GM20000 (cell line): ENCODE measurements around the gene ECPAS.
"Not testable (repeated sequence)": the region's sequence is repeated elsewhere in the genome, so short reads cannot be mapped to it uniquely, and the experiment has no call there.

Source experiments
- DNase-seq: peaks from one replicate; pipeline ENCODE4 v3.0.0; 2012; ENCODE audit warnings: low spot score
- TF ChIP-seq, protein P1 (sequence below): IDR thresholded peaks from 2 replicates; pipeline ENCODE4 v1.5.1; 2012; ENCODE audit warnings: mild to moderate bottlenecking, control low read depth; ENCODE audit errors: extremely low read depth, missing control alignments

The ECPAS gene

GRCh38 chr9:111454751-111455150 lies 29.4 kb downstream of the ECPAS start:
- TF ChIP-seq, protein P1, sequence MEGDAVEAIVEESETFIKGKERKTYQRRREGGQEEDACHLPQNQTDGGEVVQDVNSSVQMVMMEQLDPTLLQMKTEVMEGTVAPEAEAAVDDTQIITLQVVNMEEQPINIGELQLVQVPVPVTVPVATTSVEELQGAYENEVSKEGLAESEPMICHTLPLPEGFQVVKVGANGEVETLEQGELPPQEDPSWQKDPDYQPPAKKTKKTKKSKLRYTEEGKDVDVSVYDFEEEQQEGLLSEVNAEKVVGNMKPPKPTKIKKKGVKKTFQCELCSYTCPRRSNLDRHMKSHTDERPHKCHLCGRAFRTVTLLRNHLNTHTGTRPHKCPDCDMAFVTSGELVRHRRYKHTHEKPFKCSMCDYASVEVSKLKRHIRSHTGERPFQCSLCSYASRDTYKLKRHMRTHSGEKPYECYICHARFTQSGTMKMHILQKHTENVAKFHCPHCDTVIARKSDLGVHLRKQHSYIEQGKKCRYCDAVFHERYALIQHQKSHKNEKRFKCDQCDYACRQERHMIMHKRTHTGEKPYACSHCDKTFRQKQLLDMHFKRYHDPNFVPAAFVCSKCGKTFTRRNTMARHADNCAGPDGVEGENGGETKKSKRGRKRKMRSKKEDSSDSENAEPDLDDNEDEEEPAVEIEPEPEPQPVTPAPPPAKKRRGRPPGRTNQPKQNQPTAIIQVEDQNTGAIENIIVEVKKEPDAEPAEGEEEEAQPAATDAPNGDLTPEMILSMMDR = no peak

GRCh38 chr9:111451570-111451969 lies 32.6 kb downstream of the ECPAS start:
- TF ChIP-seq, protein P1 = no peak
- no peak for DNase-seq

More at GRCh38 chr9:111454751-111455150, 29.4 kb downstream of the ECPAS start:
- DNase-seq = no peak

- no peak for DNase-seq
- TF ChIP-seq, protein P1 = no peak
Observed at GRCh38 chr9:111450124-111450523, 34.1 kb downstream of the ECPAS start.

DNA sequence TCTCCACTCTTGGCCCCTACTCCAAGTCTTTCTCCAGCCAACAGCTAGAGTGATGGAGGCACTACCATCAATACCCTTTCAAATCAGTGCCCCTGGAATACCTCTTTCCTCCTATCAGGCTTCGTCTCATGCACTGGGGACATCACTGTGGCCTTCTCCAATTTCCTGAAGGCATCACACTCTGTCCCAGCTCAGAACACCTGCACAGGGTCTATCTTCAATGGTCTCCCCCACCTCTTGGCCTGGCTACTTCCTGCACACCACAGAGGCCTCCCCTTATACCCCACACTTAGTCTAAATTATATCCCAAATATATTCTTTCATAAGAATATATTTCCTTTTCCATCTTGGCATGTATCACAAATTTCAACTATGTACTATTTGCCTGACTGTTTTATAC lies 34.5 kb downstream of the ECPAS start:
- TF ChIP-seq, protein P1 = no peak
- DNase-seq = no peak

GRCh38 chr9:111445799-111446198 lies 38.4 kb downstream of the ECPAS start:
- DNase-seq = not testable (repeated sequence)

DNA sequence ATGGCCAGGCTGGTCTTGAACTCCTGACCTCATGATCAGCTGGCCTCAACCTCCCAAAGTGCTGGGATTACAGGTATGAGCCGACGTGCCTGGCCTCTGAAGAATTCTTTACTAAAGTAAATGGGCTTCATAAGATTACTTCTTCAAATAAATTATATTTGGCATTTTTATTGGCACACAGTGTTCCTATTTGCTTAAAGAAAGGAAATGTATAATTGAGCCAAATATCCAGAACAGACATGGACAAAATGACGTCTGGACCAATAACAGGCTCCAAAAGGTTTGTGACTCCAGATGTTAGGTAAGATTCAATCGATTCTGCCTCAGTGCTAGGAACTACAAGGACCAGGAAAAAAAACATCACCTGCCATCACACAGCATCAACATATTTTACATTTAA lies 40.7 kb downstream of the ECPAS start:
- TF ChIP-seq, protein P1 = no peak
- DNase-seq = no peak

DNA sequence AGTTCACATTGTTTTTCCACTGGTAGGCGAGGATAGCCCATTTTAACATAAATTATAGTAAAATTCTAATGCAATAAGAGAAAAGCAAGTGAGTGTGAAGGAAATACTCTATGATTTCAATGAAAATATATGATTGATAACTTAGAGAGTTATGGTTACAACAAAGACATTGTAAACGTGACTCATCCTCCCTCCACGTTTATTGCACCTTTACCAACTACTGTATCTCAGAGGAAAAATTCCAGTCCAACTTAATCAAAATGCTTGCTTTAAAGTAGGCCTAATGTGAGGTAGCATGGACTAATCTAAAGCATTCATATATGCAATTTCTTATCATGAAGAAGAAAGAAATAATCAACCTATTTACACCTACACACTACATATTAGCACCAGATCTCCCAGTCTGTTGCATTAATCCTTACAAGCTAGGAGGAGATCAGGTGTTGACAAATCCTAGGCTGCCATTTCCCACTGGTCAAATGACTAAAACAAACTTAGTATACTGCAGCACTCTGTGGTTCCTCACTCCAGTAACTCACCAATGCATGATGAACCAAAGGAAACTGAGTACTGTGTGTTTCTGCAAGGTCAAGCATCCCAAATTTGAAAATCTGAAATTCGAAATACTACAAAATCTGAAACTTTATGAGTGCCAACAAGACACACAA lies 41.7 kb downstream of the ECPAS start:
- TF ChIP-seq, protein P1 = no peak
- DNase-seq = no peak

- DNase-seq = no peak
- TF ChIP-seq, protein P1 = no peak
Observed at GRCh38 chr9:111440226-111440625, 44.0 kb downstream of the ECPAS start.
